Stimulated activated CD4-positive, alpha-beta T cell treated with anti-CD3 and anti-CD28 coated beads, Interleukin-12 subunit alpha, Interleukin-12 subunit beta, amount 100 ng/mL, for 4 hours (primary cell): ENCODE measurements around the gene XK.
"Not testable (repeated sequence)": the region's sequence is repeated elsewhere in the genome, so short reads cannot be mapped to it uniquely, and the experiment has no call there.

Experiments used
- DNase-seq: peaks from one replicate; pipeline ENCODE4 v3.0.0-alpha.2; 2020

XK gene

DNA sequence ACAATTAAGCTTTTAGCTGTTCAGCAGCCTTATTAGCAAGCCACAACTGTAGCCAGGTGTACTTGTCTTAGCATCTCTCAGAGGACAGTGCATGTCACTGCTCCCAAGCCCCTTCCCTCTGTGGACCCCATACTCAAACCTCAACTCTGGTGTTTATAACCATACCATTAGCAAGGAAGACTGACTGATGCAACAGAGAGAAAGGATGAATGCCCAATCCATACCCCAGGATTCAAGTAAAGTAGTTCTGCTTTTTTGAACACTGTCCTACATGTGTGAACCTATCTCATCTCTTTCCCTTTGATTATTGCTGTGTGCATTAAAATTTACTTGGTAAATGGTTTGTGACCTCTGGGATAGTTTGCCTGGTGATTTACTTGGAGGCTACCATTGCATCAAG, 71.5 kb downstream of the XK start:
- DNase-seq, result no peak

DNA sequence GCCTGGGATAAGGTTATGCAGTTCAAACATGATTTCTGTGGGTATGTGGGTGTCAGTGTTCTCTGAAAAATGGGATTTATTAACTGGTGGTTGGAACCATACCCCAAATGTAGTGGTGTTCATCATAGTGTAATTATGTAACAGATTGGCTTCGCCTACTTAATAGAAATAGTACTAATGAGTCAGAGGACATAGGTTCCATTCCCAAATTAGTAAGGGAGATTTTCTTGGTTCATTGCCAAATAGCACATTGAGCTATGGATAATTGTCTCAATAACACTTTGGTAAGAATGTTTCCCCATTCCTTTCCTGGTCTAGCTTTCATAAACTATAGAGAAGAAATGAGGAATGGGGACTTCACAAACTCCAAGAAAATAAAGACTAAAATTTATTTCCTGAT, 73.8 kb downstream of the XK start:
- DNase-seq, result no peak

DNA sequence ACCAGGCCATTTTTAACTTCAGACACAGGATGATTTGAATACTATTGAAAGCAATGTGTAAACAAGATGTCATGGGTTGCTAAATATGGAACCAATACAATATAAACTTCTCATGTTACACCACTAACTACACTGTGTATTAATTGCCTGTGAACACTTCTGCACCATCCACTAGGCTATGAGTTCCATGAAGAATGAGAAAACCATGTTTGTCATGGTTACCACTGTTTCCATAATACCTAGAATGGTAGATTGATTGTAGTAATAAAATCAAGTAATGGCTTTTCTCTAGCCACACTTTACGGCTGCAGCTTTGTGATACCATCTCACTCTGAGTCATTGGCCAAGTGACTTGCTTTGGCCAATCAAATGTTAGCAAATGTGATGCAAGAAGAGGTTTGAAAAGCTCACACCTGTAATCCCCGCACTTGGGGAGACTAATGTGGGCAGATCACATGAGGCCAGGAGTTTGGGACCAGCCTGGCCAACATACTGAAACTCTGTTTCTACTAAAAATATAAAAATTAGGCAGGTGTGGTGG, 74.4 kb downstream of the XK start:
- DNase-seq, result no peak

DNA sequence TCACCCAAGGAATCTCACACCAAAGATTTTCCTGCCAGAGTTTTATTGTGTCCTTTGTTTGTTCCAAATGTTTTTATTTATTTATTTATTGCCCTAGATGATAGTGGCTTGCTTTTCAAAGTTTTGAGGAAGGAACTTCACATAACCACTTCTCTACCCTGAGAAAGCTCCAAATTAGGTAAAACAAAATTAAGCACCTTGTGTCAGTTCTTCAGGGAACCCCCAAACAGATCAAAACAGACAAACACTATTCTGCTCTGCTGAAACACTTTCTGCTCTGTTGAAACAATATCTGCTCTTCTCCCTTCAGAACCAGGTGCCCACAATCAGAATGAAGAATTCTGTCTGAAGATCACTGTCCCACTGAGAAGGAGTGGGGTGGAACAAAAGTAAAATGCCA, 77.8 kb downstream of the XK start:
- DNase-seq, result no peak

DNA sequence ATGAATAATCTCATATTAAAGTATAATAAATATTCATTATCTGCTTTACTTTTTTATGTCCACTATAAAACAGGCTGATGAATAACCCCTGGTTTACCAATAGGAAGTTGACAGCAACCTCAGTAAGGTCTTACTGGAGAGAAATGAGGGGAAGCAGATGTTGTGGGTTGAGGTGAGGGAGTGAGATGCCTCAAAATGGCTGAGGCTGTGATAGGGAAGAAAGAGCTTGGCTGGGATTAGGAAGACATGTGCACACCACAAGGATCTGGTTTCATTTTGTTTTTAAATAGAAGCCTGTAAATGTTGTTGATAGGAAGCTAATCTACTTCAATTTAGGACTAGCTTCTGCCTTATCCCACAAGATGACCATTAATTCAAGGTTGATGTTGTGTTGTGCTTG, 79.9 kb downstream of the XK start:
- no peak for DNase-seq

DNA sequence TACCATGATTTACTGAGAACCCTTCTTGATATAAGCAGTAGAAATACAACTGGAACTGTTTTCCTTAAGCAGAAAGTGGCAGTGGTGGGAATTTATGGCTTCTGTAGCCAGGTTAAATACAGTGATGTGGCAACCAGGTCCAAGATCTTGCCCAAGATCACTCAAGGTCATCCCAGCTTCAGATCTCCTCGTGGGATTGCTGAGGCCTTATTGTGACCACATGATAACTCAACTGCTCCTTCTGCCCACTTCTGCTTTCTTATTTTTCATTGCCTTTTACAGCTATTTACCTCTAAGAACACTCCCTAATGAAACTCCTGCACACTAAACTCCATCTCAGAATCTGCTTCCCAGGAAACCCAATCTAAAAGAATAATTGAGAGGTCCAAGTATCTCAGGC, 81.8 kb downstream of the XK start:
- DNase-seq, result no peak

DNA sequence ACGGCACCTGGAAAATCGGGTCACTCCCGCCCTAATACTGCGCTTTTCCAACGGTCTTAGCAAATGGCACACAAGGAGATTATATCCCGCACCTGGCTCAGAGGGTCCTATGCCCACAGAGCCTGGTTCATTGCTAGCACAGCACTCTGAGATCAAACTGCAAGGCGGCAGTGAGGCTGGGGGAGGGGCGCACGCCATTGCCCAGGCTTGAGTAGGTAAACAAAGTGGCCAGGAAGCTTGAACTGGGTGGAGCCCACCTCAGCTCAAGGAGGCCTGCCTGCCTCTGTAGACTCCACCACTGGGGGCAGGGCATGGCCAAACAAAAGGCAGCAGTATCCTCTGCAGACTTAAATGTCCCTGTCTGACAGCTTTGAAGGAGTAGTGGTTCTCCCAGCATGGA, 83.3 kb downstream of the XK start:
- not testable (repeated sequence) for DNase-seq

DNA sequence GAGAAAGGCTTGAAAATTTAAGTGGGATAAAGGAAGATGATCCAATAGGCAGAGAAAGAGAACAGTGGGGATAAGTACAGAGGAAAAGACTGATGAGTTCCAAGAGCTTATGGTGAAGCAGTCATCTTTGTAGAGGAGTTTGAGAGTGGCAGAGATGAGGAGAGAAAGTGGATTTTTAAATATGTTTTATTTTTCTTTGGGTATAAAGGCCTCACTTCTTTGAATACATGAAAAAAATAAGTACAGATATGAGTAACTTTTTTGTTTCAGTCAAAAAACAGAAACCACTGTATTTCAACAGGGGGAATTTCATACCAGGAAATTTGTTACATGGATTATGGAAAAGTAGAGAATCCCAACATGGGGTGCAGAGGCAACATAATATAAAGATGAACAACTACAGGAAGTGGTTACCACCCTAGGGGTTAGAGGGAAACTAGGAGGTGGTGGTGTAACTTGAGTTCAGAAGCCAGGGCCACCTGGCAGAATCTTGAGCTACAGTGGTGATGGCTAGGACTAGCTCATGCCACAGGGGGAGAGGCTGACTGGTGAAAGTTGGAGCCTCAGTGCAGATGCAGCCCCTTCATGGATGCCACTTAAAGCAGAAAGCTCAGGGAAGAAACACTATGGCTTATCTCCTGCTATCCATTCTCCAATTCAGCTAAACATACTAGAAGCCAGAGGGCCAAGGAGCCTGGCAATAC, 90.8 kb downstream of the XK start:
- DNase-seq, result no peak

DNA sequence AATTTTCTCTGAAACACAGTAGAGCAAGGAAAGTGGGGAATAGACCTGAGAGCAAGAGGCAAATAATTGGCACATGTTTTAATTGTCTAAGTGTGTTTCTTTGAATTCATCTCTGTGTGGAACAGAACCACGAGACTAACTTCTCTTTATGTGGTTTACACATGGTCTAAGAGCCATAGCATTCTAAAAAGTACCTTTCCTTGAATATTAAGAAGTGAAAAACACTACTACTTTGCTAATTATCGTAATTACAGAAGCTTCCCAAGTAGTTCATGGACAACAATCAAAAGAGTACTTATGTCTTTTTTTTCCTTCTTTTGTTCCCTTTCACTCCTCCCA, 91.4 kb downstream of the XK start:
- no peak for DNase-seq

DNA sequence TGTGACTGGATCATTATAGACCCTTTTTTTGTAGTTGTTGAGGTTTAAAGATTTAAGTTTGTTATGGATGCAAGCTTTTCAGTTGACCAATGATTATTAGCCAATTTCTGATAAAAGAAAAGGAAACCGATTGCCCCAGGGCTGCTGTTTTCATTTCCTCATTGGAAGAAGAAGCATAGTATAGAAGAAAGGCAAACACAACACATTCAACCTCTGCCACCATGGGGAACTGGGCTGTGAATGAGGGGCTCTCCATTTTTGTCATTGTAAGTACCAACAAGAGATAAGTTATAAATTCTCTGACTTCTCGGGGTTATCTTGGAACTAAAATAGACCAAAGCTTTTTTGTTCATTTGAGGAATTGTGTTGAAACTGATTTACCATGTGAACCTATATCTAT, 94.3 kb downstream of the XK start, which contains the start of gene CYBB:
Gene CYBB (plus strand): TSS at position 203 of the 400 bp plus-strand sequence. CDS start 19 bp downstream, at position 222.
- no peak for DNase-seq

DNA sequence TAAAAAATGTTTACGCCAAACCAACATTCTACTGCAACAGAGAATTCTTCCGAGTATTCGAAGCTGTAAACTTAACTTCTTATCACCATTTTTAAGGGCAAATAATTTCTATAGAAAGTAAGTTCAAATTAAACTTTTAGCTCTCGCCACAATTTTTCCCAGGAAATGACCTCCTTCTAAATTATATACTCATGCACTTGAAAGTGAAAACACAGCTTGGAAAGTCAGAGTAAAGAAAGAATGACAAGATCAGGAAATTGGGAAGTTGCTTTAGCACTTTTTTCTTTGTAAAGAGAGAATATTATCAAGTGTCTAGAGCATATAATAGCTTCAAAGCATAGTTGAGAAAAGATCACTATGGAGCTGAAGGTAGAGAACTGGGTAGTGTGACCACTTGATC, 95.5 kb downstream of the XK start:
- DNase-seq, result no peak
